ENCODE results near the gene KLHL7.

- no peak for TF ChIP-seq CTCF (IDR thresholded peaks at IDR 0.05; ENCODE audit: low read depth, low read length)
- no peak for TF ChIP-seq EZH2phosphoT487 (IDR thresholded peaks at IDR 0.05; ENCODE audit: low read depth)
Measured at GRCh38 chr7:23214938-23215337, 109.4 kb downstream of the KLHL7 start.
